Thoracic aorta (tissue), 2 donors: Measurements from ENCODE around the gene SARS1. TPM values are rescaled to one million over a fixed set of nuclear protein-coding genes. Genes with fewer than 3 reads are reported as not detected.

Experiments used
- ATAC-seq: fragments of 150-250 bp; one replicate; pipeline ENCODE4 v1.8.0; 2017; ENCODE audit warnings: low read depth; ENCODE audit not compliant: insufficient number of reproducible peaks, low FRiP score
- DNase-seq: peaks from one replicate; pipeline ENCODE4 v3.0.0-alpha.2; 2020; ENCODE audit warnings: low spot score
- H3K27ac ChIP-seq, 2 donors: fragments of 200-600 bp; sonication (generic); 1 replicate in 1 of 2; 2 replicates in 1 of 2; pipeline ENCODE4 v1.5.1; 2016; ENCODE audit warnings: mild to moderate bottlenecking in 2 of 2, moderate library complexity in 2 of 2
- H3K27me3 ChIP-seq: fragments of 200-600 bp; sonication (generic); replicated peaks from 2 replicates; pipeline ENCODE4 v1.6.0; 2016; ENCODE audit warnings: mild to moderate bottlenecking; ENCODE audit not compliant: insufficient read depth
- H3K36me3 ChIP-seq: fragments of 200-600 bp; sonication (generic); one replicate; pipeline ENCODE4 v1.5.1; 2016
- H3K4me1 ChIP-seq, 2 donors: fragments of 200-600 bp; sonication (generic); 1 replicate in 1 of 2; 2 replicates in 1 of 2; pipeline versions ENCODE4 v1.5.1 to v1.6.0; 2016; ENCODE audit warnings: low read depth in 2 of 2, mild to moderate bottlenecking in 1 of 2; ENCODE audit not compliant: control insufficient read depth in 1 of 2
- H3K4me3 ChIP-seq: fragments of 200-600 bp; sonication (generic); 2 replicates; pipeline ENCODE4 v1.5.1; 2016; ENCODE audit warnings: mild to moderate bottlenecking
- H3K9me3 ChIP-seq: fragments of 200-600 bp; sonication (generic); 2 replicates; pipeline ENCODE4 v1.5.1; 2016
- CTCF ChIP-seq: fragments of 200-600 bp; sonication (generic); IDR thresholded peaks from one replicate; pipeline ENCODE4 v1.5.1; 2019; ENCODE audit warnings: antibody characterized with exemption
- total RNA-seq, 2 donors: library from RNA; depleted of rRNA; stranded (reverse); fragments of >200 nt; gene quantifications; one replicate each; pipeline versions ENCODE4 v1.1.0 to v1.2.3, GENCODE V29; 2016

Gene SARS1
- total RNA-seq, 2 donors from 2014 or later, result 122 to 137 TPM

- no peak for DNase-seq
- Histone ChIP-seq H3K36me3 (no peaks in the 10 kb centered on the region), H3K9me3 (no peaks in the 10 kb centered on the region), H3K4me3 (no peak overlapping the region), H3K4me1 (peaks cover 0 to 5% of the 10 kb centered on the region in 2 donors), H3K27ac (no peak overlapping the region), H3K27me3 (no peaks in the 10 kb centered on the region)
- TF ChIP-seq CTCF, result no peak
- ATAC-seq, result no peak
Observed at GRCh38 chr1:109207467-109208103, 6.1 kb upstream of the SARS1 start.

GRCh38 chr1:109208394-109208793 lies 5.3 kb upstream of the SARS1 start:
- DNase-seq (no peak), ATAC-seq (no peak)
- peaks cover 0 to 7% of the 10 kb centered on the region in 2 donors for H3K4me1 ChIP-seq
- no peaks in the 10 kb centered on the region for H3K27me3 ChIP-seq
- H3K36me3 ChIP-seq, result no peaks in the 10 kb centered on the region
- H3K4me3 ChIP-seq, result peak overlapping the region; percentile 52
- H3K9me3 ChIP-seq, result no peaks in the 10 kb centered on the region
- no peak overlapping the region for H3K27ac ChIP-seq
- no peak for TF ChIP-seq CTCF

GRCh38 chr1:109208836-109209463 lies 4.8 kb upstream of the SARS1 start:
- no peak for DNase-seq
- H3K9me3 ChIP-seq, result no peaks in the 10 kb centered on the region
- ATAC-seq, result no peak
- no peaks in the 10 kb centered on the region for H3K36me3 ChIP-seq
- H3K4me3 ChIP-seq, result peak overlapping the region; percentile 52
- no peak overlapping the region for H3K27ac ChIP-seq
- H3K27me3 ChIP-seq, result no peaks in the 10 kb centered on the region
- H3K4me1 ChIP-seq, result peaks cover 0 to 9% of the 10 kb centered on the region in 2 donors
- no peak for TF ChIP-seq CTCF

- no peaks in the 10 kb centered on the region for H3K9me3 ChIP-seq
- no peak overlapping the region for H3K27ac ChIP-seq
- H3K36me3 ChIP-seq, result no peaks in the 10 kb centered on the region
- ATAC-seq (no peak), DNase-seq (no peak)
- no peak overlapping the region for H3K4me3 ChIP-seq
- peaks cover 0 to 12% of the 10 kb centered on the region in 2 donors for H3K4me1 ChIP-seq
- H3K27me3 ChIP-seq, result no peaks in the 10 kb centered on the region
- TF ChIP-seq CTCF, result no peak
Observed at GRCh38 chr1:109210058-109210457, 3.7 kb upstream of the SARS1 start.

GRCh38 chr1:109213345-109213823 lies 334 bp upstream of the SARS1 start:
- peak overlapping the region; percentile 99 for H3K4me3 ChIP-seq
- peak overlapping the region; percentile 90 to 93 for H3K27ac ChIP-seq
- no peaks in the 10 kb centered on the region for H3K9me3 ChIP-seq
- ATAC-seq (no peak), DNase-seq (no peak)
- H3K36me3 ChIP-seq, result no peaks in the 10 kb centered on the region
- H3K4me1 ChIP-seq, result peaks cover 18 to 37% of the 10 kb centered on the region in 2 donors
- H3K27me3 ChIP-seq, result no peaks in the 10 kb centered on the region
- TF ChIP-seq CTCF, result no peak
